Measurements from ENCODE around the gene FOXP1. TPM values are rescaled to one million over a fixed set of nuclear protein-coding genes. Genes with fewer than 3 reads are reported as not detected.
A peak's percentile ranks its signal among the peaks of the same experiment; 100 is the strongest.

FOXP1 gene
- total and polyA plus RNA-seq, 2 experiments from 2014 or later: 76.8 to 99.8 TPM

DNA sequence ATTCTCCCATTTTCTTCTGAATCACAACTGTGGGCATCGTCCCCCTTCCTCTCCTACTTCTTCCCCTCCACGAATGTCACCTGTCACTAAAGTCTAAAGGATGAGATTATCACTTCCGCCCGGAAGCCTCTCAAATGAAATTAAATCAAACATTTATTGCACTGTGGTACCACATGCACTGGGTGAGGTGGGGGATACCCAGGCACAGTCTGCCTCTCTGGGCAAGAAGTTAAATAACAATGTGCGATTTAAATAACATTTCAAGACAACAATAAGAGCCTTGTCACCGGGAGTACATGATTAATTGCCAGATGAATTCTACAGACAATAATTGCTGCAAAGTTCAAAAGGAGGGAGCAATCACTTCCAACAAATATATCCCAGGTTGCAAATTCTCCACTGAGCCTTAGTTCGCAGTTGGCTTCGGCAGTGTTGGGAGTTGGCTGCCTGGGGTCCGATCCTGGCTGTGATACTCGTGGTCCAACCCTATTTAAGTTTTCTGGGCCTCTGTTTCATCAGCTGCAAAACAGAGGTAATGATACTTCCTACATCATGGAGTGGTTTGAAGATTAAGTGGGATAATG, 77.7 kb downstream of the FOXP1 start:
- TF ChIP-seq, protein P1, sequence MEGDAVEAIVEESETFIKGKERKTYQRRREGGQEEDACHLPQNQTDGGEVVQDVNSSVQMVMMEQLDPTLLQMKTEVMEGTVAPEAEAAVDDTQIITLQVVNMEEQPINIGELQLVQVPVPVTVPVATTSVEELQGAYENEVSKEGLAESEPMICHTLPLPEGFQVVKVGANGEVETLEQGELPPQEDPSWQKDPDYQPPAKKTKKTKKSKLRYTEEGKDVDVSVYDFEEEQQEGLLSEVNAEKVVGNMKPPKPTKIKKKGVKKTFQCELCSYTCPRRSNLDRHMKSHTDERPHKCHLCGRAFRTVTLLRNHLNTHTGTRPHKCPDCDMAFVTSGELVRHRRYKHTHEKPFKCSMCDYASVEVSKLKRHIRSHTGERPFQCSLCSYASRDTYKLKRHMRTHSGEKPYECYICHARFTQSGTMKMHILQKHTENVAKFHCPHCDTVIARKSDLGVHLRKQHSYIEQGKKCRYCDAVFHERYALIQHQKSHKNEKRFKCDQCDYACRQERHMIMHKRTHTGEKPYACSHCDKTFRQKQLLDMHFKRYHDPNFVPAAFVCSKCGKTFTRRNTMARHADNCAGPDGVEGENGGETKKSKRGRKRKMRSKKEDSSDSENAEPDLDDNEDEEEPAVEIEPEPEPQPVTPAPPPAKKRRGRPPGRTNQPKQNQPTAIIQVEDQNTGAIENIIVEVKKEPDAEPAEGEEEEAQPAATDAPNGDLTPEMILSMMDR (IDR thresholded peaks at IDR 0.05; ENCODE audit: poor library complexity): no peak
- TF ChIP-seq EZH2phosphoT487 (IDR thresholded peaks at IDR 0.05; ENCODE audit: low read depth, severe bottlenecking, unreplicated experiment) (no peak), EZH2 (IDR thresholded peaks at IDR 0.05; ENCODE audit: borderline replicate concordance) (no peak)
- Histone ChIP-seq H3K27me3 (no peaks in the 10 kb centered on the region), H3K9me3 (ENCODE audit: low read depth) (no peaks in the 10 kb centered on the region), H3K4me3 (no peak overlapping the region), H3K79me2 (peaks cover 47% of the 10 kb centered on the region), H3K4me2 (no peak overlapping the region), H3K27ac (no peak overlapping the region), H4K20me1 (ENCODE audit: insufficient read depth, poor library complexity, severe bottlenecking) (no peaks in the 10 kb centered on the region), H3K4me1 (ENCODE audit: insufficient read depth) (peaks cover 5% of the 10 kb centered on the region), H3K36me3 (replicated peaks; ENCODE audit: insufficient read depth, low read depth) (no peaks in the 10 kb centered on the region), H3K9me2 (replicated peaks; ENCODE audit: insufficient read depth) (no peaks in the 10 kb centered on the region), H2AFZ (no peak overlapping the region)
- no peak for DNase-seq (ENCODE audit: low spot score)
- 79% methylated on average over 10 of the region's 10 CpGs for WGBS (ENCODE audit: low lambda C conversion rate, missing lambda C conversion rate)

DNA sequence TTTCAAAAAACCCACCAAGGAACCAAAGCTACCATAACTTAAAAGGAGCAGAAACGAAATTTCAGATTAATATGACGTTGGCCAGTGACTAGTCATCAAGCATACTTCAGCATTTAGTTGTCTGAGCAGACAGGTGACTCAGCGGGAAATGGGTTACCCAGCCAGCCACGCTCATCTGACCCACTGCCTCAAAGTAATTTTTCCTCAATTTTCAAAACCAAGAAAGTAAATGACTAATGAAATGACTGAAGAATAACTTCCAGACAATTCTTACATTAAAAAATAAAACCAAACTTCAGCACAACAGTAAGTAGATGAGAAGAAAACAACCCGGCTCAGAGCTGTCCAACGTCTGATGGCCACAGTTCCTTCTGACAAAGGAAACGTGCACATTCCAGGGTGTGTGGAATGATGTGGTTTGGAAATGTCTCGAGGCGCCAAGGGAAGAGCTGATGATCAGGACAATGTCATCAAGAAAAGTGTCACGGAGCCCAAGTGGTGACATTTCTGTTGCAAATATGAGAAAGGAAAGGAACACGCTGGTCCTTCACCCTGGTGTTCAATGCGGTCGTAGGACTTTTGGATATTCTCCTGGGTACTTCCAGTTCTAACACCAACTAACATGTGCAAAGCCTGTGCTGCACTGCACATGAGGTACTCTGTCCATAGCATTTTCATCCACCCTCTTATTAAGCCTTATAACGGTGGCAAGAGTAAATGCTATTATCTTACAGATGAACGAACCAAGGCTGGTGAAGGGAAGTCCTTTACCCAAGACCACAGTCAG, 79.1 kb downstream of the FOXP1 start:
- 87% methylated on average over 15 of the region's 15 CpGs for WGBS (ENCODE audit: low lambda C conversion rate, missing lambda C conversion rate)
- Histone ChIP-seq H3K4me1 (ENCODE audit: insufficient read depth) (no peaks in the 10 kb centered on the region), H3K27me3 (no peaks in the 10 kb centered on the region), H3K4me3 (no peak overlapping the region), H3K4me2 (no peak overlapping the region), H3K9me2 (replicated peaks; ENCODE audit: insufficient read depth) (no peaks in the 10 kb centered on the region), H4K20me1 (ENCODE audit: insufficient read depth, poor library complexity, severe bottlenecking) (no peaks in the 10 kb centered on the region), H3K79me2 (peaks cover 38% of the 10 kb centered on the region), H3K36me3 (replicated peaks; ENCODE audit: insufficient read depth, low read depth) (no peaks in the 10 kb centered on the region), H2AFZ (no peak overlapping the region), H3K27ac (peak overlapping the region; percentile 7), H3K9me3 (ENCODE audit: low read depth) (no peaks in the 10 kb centered on the region)
- TF ChIP-seq EZH2phosphoT487 (IDR thresholded peaks at IDR 0.05; ENCODE audit: low read depth, severe bottlenecking, unreplicated experiment) (no peak), EZH2 (IDR thresholded peaks at IDR 0.05; ENCODE audit: borderline replicate concordance) (no peak)
- TF ChIP-seq, protein P1 (IDR thresholded peaks at IDR 0.05; ENCODE audit: poor library complexity): no peak
- DNase-seq (ENCODE audit: low spot score): no peak

DNA sequence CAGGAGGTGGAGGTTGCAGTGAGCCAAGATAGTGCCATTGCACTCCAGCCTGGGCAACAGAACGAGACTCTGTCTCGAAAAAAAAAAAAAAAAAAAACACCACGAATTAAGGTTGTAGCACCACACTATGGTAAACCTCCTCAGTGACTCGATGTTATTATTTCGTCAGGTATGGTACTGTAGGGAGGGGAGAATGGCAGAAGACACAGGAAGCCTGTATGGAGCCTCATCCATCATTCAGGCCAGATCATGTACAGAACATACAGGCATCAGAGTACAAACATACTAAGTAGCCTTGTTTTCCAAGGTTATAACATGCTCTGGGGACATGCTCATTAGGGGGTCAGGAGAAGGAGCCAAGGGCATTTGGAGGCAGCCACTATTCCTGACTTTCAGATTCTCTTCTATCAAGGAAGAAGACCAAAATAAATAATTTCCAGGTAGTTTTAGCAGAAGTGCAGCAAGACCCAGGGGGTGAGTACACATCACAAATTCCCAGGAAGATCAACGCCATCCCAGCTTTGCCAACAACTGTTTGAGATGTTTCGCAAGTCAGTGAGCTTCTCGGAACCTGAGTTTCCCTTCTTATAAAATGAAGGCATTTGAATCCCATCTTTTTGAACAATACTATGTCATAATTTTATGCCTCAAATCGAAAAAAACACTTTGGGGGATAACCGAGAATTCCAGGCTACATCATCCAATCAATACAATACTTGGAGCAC, 79.8 kb downstream of the FOXP1 start:
- Histone ChIP-seq H3K36me3 (replicated peaks; ENCODE audit: insufficient read depth, low read depth) (no peaks in the 10 kb centered on the region), H3K79me2 (peaks cover 33% of the 10 kb centered on the region), H3K27me3 (no peaks in the 10 kb centered on the region), H3K27ac (no peak overlapping the region), H4K20me1 (ENCODE audit: insufficient read depth, poor library complexity, severe bottlenecking) (no peaks in the 10 kb centered on the region), H3K4me3 (no peak overlapping the region), H2AFZ (no peak overlapping the region), H3K4me1 (ENCODE audit: insufficient read depth) (no peaks in the 10 kb centered on the region), H3K9me3 (ENCODE audit: low read depth) (no peaks in the 10 kb centered on the region), H3K9me2 (replicated peaks; ENCODE audit: insufficient read depth) (no peaks in the 10 kb centered on the region), H3K4me2 (no peak overlapping the region)
- TF ChIP-seq, protein P1 (IDR thresholded peaks at IDR 0.05; ENCODE audit: poor library complexity): no peak
- no peak for TF ChIP-seq EZH2 (IDR thresholded peaks at IDR 0.05; ENCODE audit: borderline replicate concordance)
- TF ChIP-seq EZH2phosphoT487 (IDR thresholded peaks at IDR 0.05; ENCODE audit: low read depth, severe bottlenecking, unreplicated experiment): no peak
- 90% methylated on average over 10 of the region's 10 CpGs for WGBS (ENCODE audit: low lambda C conversion rate, missing lambda C conversion rate)
- DNase-seq (ENCODE audit: low spot score): no peak
